Measurements from ENCODE around the gene DLEU7.

DNA sequence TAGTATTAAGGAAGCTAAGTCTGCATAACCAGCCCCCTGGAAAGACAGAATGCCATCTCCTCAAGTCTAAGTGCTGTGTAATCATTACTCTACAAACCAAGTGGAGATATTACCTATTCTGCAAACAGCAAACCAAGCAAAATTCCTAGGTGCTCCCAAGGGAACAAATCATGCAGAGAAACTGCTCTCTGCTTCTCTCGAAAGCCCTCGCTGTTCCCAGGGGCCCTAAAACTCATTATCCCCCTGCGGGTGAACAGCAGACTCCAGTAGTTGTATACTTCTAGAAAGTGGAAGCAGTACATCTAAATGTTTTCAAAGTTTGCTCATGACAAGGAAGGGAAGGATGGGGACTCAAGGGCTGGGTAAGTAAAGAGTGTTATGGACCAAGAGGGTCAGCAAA, 3.2 kb downstream of the DLEU7 start:
- TF ChIP-seq REST (IDR thresholded peaks at IDR 0.05; ENCODE audit: borderline replicate concordance) (no peak), REST (CRISPR knock-in tag; IDR thresholded peaks at IDR 0.05; ENCODE audit: low read depth) (no peak), MXI1 (IDR thresholded peaks at IDR 0.05; ENCODE audit: low read depth, low read length) (no peak), ZNF133 (CRISPR knock-in tag; IDR thresholded peaks at IDR 0.05) (no peak), EZH2 (IDR thresholded peaks at IDR 0.05; ENCODE audit: borderline replicate concordance, low read depth, low read length) (no peak)

Measured in K562 (cell line).